ENCODE results near the gene SEMA3E. TPM values are rescaled to one million over a fixed set of nuclear protein-coding genes. Genes with fewer than 3 reads are reported as not detected.

The SEMA3E gene
- total RNA-seq, 4 donors from 2014 or later, result 0.13 to 2.7 (median 1.1) TPM

- WGBS, 2 donors, result 93 to 96% methylated on average over 3 of the region's 3 CpGs
- Histone ChIP-seq H3K4me3 (no peak overlapping the region), H3K27me3 (no peaks in the 10 kb centered on the region), H3K36me3 (no peaks in the 10 kb centered on the region), H3K4me1 (peaks cover 0 to 16% (median 0%) of the 10 kb centered on the region in 3 donors), H3K9me3 (no peaks in the 10 kb centered on the region), H3K27ac (no peak overlapping the region)
- intact Hi-C loops (cut with DNase I), result no loop called here
- no peak for TF ChIP-seq POLR2A (IDR thresholded peaks at IDR 0.05)
- no peak for TF ChIP-seq CTCF (IDR thresholded peaks at IDR 0.05)
- no peak for DNase-seq
Measured at GRCh38 chr7:83469491-83469890, 179.4 kb downstream of the SEMA3E start.

- DNase-seq, result no peak
- 30 to 31% methylated on average over 2 of the region's 2 CpGs for WGBS, 2 donors
Measured at GRCh38 chr7:83469076-83469475, 179.9 kb downstream of the SEMA3E start.

GRCh38 chr7:83468251-83468739 is 180.6 kb downstream of the SEMA3E start:
- 0 to 12% methylated on average over 2 of the region's 2 CpGs for WGBS, 2 donors
- no peaks in the 10 kb centered on the region for H3K36me3 ChIP-seq
- no peak overlapping the region for H3K27ac ChIP-seq
- no peaks in the 10 kb centered on the region for H3K9me3 ChIP-seq
- peaks cover 0 to 16% (median 0%) of the 10 kb centered on the region in 3 donors for H3K4me1 ChIP-seq
- H3K4me3 ChIP-seq, result no peak overlapping the region
- no peaks in the 10 kb centered on the region for H3K27me3 ChIP-seq
- DNase-seq, result no peak
- TF ChIP-seq POLR2A (IDR thresholded peaks at IDR 0.05) (no peak), CTCF (IDR thresholded peaks at IDR 0.05) (peak in 1 of 6 experiments; percentile 24)
- intact Hi-C loops (cut with DNase I), result no loop called here

More at GRCh38 chr7:83469076-83469475, 179.9 kb downstream of the SEMA3E start:
- Histone ChIP-seq H3K27me3 (no peaks in the 10 kb centered on the region), H3K4me3 (no peak overlapping the region), H3K9me3 (no peaks in the 10 kb centered on the region), H3K36me3 (no peaks in the 10 kb centered on the region), H3K27ac (no peak overlapping the region), H3K4me1 (peaks cover 0 to 16% (median 0%) of the 10 kb centered on the region in 3 donors)
- intact Hi-C loops (cut with DNase I), result no loop called here
- TF ChIP-seq CTCF (IDR thresholded peaks at IDR 0.05) (no peak), POLR2A (IDR thresholded peaks at IDR 0.05) (no peak)

GRCh38 chr7:83467493-83467892 is 181.4 kb downstream of the SEMA3E start:
- H3K27ac ChIP-seq, result no peak overlapping the region
- H3K27me3 ChIP-seq, result no peaks in the 10 kb centered on the region
- 88 to 94% methylated on average over 4 of the region's 4 CpGs for whole genome bisulfite sequencing, 2 donors
- H3K4me1 ChIP-seq, result peaks cover 0 to 16% (median 0%) of the 10 kb centered on the region in 3 donors
- H3K36me3 ChIP-seq, result no peaks in the 10 kb centered on the region
- no peak overlapping the region for H3K4me3 ChIP-seq
- no peak for DNase-seq
- H3K9me3 ChIP-seq, result no peaks in the 10 kb centered on the region
- intact Hi-C loops (cut with DNase I), result no loop called here
- TF ChIP-seq CTCF (IDR thresholded peaks at IDR 0.05) (no peak), POLR2A (IDR thresholded peaks at IDR 0.05) (no peak)

GRCh38 chr7:83466956-83467355 is 182.0 kb downstream of the SEMA3E start:
- H3K4me3 ChIP-seq, result no peak overlapping the region
- H3K27ac ChIP-seq, result no peak overlapping the region
- no peaks in the 10 kb centered on the region for H3K9me3 ChIP-seq
- 56 to 67% methylated on average over 2 of the region's 2 CpGs for WGBS, 2 donors
- TF ChIP-seq POLR2A (IDR thresholded peaks at IDR 0.05) (no peak), CTCF (IDR thresholded peaks at IDR 0.05) (no peak)
- DNase-seq, result no peak
- intact Hi-C loops (cut with DNase I), result no loop called here
- H3K36me3 ChIP-seq, result no peaks in the 10 kb centered on the region
- H3K4me1 ChIP-seq, result peaks cover 0 to 16% (median 0%) of the 10 kb centered on the region in 3 donors
- H3K27me3 ChIP-seq, result no peaks in the 10 kb centered on the region
